ENCODE data around the gene LRRC31. TPM values are rescaled to one million over a fixed set of nuclear protein-coding genes. Genes with fewer than 3 reads are reported as not detected.

Gene LRRC31
- total and polyA plus RNA-seq, 4 donors: 0.53 to 5.3 (median 1.7) TPM

DNA sequence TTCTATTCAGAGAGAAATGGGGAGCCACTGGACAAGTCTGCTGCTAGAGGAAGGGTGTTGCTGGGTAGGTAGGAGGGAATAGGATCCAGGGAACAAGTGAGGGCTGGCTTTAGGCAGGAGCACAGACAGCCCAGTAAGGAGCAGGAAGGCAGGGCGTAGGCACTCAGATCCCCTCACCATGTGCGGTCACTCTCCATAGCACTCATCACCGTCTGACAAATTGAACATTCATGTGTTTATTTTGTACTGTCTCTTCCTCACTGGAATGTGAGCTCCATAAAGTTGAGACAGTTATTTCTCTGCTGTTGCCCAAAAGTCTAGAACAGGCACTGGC is 32.8 kb downstream of the LRRC31 start:
- WGBS: 91% methylated on average over 3 of the region's 3 CpGs
- H3K9ac ChIP-seq (ENCODE audit: low read depth in 1 of 2, low read length in 2 of 2): no peak overlapping the region
- TF ChIP-seq, protein P1, sequence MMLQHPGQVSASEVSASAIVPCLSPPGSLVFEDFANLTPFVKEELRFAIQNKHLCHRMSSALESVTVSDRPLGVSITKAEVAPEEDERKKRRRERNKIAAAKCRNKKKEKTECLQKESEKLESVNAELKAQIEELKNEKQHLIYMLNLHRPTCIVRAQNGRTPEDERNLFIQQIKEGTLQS (IDR thresholded peaks at IDR 0.05): no peak
- TF ChIP-seq SP1 (IDR thresholded peaks at IDR 0.05): no peak
- no peak overlapping the region for H3K4me3 ChIP-seq (ENCODE audit: low read depth in 1 of 3, low read length in 3 of 3)
- no peaks in the 10 kb centered on the region for H3K4me1 ChIP-seq (ENCODE audit: control insufficient read depth in 4 of 4, insufficient read depth in 4 of 4, low read length in 3 of 4)
- H3K27ac ChIP-seq (ENCODE audit: low read depth in 1 of 2, low read length in 2 of 2): no peak overlapping the region
- no peaks in the 10 kb centered on the region for H3K36me3 ChIP-seq (ENCODE audit: control insufficient read depth in 4 of 4, insufficient read depth in 3 of 4, low read depth in 1 of 4, low read length in 3 of 4)
- DNase-seq (ENCODE audit: low spot score): no peak
- no peaks in the 10 kb centered on the region for H3K9me3 ChIP-seq (ENCODE audit: control insufficient read depth in 4 of 4, low read length in 3 of 4)
- H3K27me3 ChIP-seq (ENCODE audit: control insufficient read depth in 4 of 4, insufficient read depth in 4 of 4, low read length in 3 of 4): no peaks in the 10 kb centered on the region

DNA sequence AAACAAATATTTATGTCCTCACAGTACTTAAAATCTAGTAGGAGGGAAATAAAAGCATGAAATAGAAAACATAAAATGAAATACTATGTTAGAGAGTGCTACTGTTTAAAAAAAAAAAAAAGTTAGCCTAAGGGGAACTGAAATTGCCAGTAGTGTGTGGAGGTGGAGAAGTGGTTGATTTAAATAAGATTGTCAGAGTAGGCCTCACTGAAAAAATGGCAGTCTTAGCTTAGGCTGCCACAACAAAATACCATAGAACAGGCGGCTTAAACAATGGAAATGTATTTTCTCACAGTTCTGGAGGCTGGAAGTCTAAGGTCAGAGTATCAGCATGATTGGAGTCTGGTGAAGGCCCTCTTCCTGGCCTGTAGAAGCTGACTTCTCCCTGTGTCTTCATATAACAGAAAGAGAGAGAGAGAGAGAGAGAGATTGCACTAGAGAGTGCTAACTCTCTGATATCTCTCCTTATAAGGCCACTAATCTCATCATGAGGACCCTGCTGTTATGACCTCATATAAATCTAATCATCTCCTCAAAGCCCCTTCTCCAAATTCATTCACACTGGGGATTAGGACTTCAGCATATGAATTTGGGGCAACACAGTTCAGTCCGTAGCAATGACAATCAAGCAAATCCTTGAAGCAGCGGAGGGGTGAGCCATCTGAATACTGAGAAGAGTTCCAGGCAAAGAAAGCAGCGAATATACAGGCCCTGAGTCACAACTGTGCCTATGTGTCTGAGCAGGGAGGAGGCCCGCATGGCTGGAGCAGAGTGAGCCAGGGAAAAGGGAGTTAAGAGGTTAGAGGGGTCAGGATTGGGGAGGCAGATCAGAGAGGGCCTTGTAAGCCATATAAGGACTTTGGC is 33.4 kb downstream of the LRRC31 start:
- no peak overlapping the region for H3K9ac ChIP-seq (ENCODE audit: low read depth in 1 of 2, low read length in 2 of 2)
- no peak overlapping the region for H3K27ac ChIP-seq (ENCODE audit: low read depth in 1 of 2, low read length in 2 of 2)
- no peaks in the 10 kb centered on the region for H3K9me3 ChIP-seq (ENCODE audit: control insufficient read depth in 4 of 4, low read length in 3 of 4)
- 84% methylated on average over 5 of the region's 5 CpGs for WGBS
- TF ChIP-seq, protein P2, sequence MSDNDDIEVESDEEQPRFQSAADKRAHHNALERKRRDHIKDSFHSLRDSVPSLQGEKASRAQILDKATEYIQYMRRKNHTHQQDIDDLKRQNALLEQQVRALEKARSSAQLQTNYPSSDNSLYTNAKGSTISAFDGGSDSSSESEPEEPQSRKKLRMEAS (IDR thresholded peaks at IDR 0.05): no peak
- TF ChIP-seq EGR1 (IDR thresholded peaks at IDR 0.05; ENCODE audit: low read depth in 2 of 2): no peak
- TF ChIP-seq NR2F2 (IDR thresholded peaks at IDR 0.05): no peak
- no peak for TF ChIP-seq YY1 (IDR thresholded peaks at IDR 0.05)
- TF ChIP-seq, protein P1 (IDR thresholded peaks at IDR 0.05): no peak
- TF ChIP-seq, protein P3, sequence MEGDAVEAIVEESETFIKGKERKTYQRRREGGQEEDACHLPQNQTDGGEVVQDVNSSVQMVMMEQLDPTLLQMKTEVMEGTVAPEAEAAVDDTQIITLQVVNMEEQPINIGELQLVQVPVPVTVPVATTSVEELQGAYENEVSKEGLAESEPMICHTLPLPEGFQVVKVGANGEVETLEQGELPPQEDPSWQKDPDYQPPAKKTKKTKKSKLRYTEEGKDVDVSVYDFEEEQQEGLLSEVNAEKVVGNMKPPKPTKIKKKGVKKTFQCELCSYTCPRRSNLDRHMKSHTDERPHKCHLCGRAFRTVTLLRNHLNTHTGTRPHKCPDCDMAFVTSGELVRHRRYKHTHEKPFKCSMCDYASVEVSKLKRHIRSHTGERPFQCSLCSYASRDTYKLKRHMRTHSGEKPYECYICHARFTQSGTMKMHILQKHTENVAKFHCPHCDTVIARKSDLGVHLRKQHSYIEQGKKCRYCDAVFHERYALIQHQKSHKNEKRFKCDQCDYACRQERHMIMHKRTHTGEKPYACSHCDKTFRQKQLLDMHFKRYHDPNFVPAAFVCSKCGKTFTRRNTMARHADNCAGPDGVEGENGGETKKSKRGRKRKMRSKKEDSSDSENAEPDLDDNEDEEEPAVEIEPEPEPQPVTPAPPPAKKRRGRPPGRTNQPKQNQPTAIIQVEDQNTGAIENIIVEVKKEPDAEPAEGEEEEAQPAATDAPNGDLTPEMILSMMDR (IDR thresholded peaks at IDR 0.05; ENCODE audit: low read depth, low read length, missing input control): no peak
- no peak for TF ChIP-seq HNF4A (conservative IDR thresholded peaks at IDR 0.05)
- DNase-seq (ENCODE audit: low spot score): no peak
- no peaks in the 10 kb centered on the region for H3K36me3 ChIP-seq (ENCODE audit: control insufficient read depth in 4 of 4, insufficient read depth in 3 of 4, low read depth in 1 of 4, low read length in 3 of 4)
- no peak overlapping the region for H3K4me3 ChIP-seq (ENCODE audit: low read depth in 1 of 3, low read length in 3 of 3)
- no peaks in the 10 kb centered on the region for H3K27me3 ChIP-seq (ENCODE audit: control insufficient read depth in 4 of 4, insufficient read depth in 4 of 4, low read length in 3 of 4)
- no peaks in the 10 kb centered on the region for H3K4me1 ChIP-seq (ENCODE audit: control insufficient read depth in 4 of 4, insufficient read depth in 4 of 4, low read length in 3 of 4)

DNA sequence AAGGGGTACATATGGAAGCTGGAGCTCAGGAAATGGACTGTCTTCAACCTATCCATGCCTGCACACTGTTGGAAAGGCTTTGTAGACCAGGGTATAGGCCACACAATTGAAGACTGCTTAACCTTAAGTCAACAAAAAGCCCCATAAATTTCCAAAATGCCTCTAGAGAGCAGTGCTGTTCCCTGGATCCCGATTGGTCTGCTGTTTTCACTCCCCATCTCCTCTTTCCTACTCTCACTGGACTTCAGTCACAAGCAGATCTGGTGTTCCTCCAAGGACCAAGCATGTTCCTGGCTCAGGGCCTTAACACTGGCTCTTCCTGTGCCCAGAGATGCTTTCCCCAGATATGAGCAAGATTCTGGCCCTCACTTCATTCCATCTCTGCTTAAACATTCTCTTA is 34.2 kb downstream of the LRRC31 start:
- H3K27ac ChIP-seq (ENCODE audit: low read depth in 1 of 2, low read length in 2 of 2): no peak overlapping the region
- DNase-seq (ENCODE audit: low spot score): no peak
- WGBS: 73% methylated on average over 1 of the region's 1 CpG
- TF ChIP-seq TAF1 (conservative IDR thresholded peaks at IDR 0.05) (no peak), RAD21 (IDR thresholded peaks at IDR 0.05) (no peak), FOXA1 (IDR thresholded peaks at IDR 0.05) (no peak), SP1 (IDR thresholded peaks at IDR 0.05) (no peak), FOXA2 (IDR thresholded peaks at IDR 0.05) (no peak), GABPA (IDR thresholded peaks at IDR 0.05 in 1 of 2, conservative IDR thresholded peaks at IDR 0.05 in 1 of 2) (no peak)
- TF ChIP-seq, protein P3 (IDR thresholded peaks at IDR 0.05; ENCODE audit: low read depth, low read length, missing input control): no peak
- TF ChIP-seq, protein P2 (IDR thresholded peaks at IDR 0.05): no peak
- TF ChIP-seq, protein P4, sequence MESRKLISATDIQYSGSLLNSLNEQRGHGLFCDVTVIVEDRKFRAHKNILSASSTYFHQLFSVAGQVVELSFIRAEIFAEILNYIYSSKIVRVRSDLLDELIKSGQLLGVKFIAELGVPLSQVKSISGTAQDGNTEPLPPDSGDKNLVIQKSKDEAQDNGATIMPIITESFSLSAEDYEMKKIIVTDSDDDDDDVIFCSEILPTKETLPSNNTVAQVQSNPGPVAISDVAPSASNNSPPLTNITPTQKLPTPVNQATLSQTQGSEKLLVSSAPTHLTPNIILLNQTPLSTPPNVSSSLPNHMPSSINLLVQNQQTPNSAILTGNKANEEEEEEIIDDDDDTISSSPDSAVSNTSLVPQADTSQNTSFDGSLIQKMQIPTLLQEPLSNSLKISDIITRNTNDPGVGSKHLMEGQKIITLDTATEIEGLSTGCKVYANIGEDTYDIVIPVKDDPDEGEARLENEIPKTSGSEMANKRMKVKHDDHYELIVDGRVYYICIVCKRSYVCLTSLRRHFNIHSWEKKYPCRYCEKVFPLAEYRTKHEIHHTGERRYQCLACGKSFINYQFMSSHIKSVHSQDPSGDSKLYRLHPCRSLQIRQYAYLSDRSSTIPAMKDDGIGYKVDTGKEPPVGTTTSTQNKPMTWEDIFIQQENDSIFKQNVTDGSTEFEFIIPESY (IDR thresholded peaks at IDR 0.05): no peak
- TF ChIP-seq, protein P5, sequence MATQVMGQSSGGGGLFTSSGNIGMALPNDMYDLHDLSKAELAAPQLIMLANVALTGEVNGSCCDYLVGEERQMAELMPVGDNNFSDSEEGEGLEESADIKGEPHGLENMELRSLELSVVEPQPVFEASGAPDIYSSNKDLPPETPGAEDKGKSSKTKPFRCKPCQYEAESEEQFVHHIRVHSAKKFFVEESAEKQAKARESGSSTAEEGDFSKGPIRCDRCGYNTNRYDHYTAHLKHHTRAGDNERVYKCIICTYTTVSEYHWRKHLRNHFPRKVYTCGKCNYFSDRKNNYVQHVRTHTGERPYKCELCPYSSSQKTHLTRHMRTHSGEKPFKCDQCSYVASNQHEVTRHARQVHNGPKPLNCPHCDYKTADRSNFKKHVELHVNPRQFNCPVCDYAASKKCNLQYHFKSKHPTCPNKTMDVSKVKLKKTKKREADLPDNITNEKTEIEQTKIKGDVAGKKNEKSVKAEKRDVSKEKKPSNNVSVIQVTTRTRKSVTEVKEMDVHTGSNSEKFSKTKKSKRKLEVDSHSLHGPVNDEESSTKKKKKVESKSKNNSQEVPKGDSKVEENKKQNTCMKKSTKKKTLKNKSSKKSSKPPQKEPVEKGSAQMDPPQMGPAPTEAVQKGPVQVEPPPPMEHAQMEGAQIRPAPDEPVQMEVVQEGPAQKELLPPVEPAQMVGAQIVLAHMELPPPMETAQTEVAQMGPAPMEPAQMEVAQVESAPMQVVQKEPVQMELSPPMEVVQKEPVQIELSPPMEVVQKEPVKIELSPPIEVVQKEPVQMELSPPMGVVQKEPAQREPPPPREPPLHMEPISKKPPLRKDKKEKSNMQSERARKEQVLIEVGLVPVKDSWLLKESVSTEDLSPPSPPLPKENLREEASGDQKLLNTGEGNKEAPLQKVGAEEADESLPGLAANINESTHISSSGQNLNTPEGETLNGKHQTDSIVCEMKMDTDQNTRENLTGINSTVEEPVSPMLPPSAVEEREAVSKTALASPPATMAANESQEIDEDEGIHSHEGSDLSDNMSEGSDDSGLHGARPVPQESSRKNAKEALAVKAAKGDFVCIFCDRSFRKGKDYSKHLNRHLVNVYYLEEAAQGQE (IDR thresholded peaks at IDR 0.05): no peak

More for the DNA sequence above, 34.2 kb downstream of the LRRC31 start:
- no peaks in the 10 kb centered on the region for H3K36me3 ChIP-seq (ENCODE audit: control insufficient read depth in 4 of 4, insufficient read depth in 3 of 4, low read depth in 1 of 4, low read length in 3 of 4)
- H3K9ac ChIP-seq (ENCODE audit: low read depth in 1 of 2, low read length in 2 of 2): no peak overlapping the region
- H3K9me3 ChIP-seq (ENCODE audit: control insufficient read depth in 4 of 4, low read length in 3 of 4): no peaks in the 10 kb centered on the region
- no peaks in the 10 kb centered on the region for H3K4me1 ChIP-seq (ENCODE audit: control insufficient read depth in 4 of 4, insufficient read depth in 4 of 4, low read length in 3 of 4)
- H3K27me3 ChIP-seq (ENCODE audit: control insufficient read depth in 4 of 4, insufficient read depth in 4 of 4, low read length in 3 of 4): no peaks in the 10 kb centered on the region
- no peak overlapping the region for H3K4me3 ChIP-seq (ENCODE audit: low read depth in 1 of 3, low read length in 3 of 3)
